NCI-H2227 (cell line): ENCODE data around the gene MRPS22.
A peak's percentile ranks its signal among the peaks of the same experiment; 100 is the strongest.
"Not testable (repeated sequence)": the region's sequence is repeated elsewhere in the genome, so short reads cannot be mapped to it uniquely, and the experiment has no call there.

Experiments
- DNase-seq: peaks from one replicate; lab custom pipeline; 2025; ENCODE audit not compliant: unreplicated experiment; lab: John Stamatoyannopoulos, UW

The MRPS22 gene

DNA sequence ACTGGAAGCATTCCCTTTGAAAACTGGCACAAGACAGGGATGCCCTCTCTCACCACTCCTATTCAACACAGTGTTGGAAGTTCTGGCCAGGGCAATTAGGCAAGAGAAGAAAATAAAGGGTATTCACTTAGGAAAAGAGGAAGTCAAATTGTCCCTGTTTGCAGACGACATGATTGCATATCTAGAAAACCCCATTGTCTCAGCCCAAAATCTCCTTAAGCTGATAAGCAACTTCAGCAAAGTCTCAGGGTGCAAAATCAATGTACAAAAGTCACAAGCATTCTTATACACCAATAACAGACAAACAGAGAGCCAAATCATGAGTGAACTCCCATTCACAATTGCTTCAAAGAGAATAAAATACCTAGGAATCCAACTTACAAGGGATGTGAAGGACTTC is 9.1 kb upstream of the MRPS22 start:
- DNase-seq, result not testable (repeated sequence)

DNA sequence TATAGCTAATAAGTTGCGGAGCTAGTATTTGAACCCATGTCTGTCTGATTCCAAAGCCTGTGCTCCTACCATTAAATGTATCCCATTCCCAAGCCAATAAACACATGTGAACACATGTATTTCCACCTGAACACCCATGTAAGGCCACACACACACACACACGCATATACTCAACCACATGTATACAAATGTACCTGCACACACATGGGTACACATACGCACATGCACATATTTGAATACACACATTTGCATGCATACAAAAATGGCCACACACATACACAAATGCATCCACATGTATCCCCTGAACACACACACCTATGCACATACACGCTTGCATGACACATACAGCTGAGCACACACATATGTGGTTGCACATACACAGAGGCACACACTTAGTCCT is 5.4 kb upstream of the MRPS22 start:
- no peak for DNase-seq

DNA sequence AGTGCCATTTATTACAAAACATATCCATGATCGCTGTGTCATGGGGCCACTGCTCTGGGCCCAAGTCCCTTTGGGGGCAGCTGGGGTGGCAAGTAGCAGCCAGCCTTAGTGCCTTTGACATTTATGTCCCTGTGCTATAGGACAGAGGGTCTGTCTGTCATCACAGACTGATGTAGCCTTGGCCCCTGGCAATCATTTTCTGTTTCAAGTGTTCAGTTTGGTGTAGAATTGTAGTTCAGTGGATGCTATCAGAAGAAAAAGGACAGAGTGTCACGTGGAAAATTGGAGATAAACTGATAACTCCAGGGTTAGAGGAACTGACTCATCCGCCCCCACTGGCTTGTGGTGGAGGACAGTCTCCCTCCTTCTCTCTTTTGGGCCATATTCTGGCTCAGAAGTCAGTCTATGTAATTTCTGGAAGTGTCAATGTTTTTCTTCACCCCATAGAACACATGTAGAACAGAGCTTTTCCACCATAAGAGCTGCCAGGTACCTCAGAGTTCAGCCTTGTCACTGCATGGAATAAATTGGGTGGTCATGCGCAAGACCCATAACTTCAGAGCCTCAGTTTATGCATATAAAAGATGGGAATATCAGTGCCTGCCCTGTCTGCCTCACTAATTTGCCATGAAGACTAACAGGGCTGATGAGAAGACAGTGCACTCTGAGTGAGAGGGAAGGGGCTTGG is 4.5 kb upstream of the MRPS22 start:
- DNase-seq, result no peak

DNA sequence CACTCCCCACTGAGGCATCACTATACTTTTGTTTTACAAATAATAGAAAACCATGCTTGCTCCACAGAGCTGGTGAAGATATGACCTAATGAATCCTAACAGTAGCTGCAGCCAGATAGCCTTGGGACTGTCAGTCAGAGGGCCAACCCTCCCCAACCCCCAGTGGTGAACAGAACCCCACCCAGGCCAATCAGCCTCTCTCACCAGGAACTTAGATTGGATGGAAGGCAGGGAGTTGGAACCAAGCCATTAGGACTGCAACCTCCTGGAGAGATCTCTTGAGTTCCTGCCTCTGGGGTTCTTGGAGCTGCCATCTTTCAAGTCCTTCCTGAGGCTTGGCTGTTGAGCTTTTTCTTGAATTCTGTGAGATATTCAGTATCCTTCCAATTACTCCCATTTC is 3.0 kb upstream of the MRPS22 start:
- no peak for DNase-seq

DNA sequence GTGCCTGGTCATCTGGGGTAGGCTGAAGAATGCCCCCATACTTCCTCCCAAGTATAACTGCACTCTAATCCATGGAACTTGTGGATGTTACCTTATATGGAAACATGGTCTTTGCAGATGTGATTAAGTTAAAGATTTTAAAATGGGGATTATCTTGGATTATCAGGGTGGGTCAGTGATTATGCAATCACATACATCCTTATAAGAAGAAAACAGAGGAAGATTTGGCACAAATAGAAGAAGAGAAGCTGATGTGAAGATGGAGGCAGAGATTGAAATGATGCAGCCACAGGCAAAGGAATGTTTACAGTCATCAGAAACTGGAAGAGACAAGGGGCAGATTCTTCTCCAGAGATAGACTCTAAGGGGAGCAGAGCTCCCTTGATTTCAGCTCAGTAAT is 1.8 kb upstream of the MRPS22 start:
- no peak for DNase-seq

DNA sequence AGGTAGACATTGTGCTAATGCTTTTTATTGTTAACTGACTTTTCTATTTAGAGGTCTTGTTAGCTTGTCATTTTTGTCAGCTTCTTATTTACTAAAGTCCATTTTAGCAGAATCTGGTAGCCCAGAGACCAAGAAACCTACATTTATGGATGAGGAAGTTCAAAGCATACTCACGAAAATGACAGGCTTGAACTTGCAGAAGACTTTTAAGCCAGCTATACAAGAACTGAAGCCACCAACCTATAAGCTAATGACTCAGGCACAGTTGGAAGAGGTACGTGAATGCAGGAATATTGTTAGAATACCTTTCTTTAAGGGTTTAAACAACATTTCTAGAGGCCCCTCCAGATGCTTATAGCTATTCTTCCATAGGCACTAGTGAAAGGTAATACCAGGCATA is 3.0 kb downstream of the MRPS22 start:
- DNase-seq, result no peak

DNA sequence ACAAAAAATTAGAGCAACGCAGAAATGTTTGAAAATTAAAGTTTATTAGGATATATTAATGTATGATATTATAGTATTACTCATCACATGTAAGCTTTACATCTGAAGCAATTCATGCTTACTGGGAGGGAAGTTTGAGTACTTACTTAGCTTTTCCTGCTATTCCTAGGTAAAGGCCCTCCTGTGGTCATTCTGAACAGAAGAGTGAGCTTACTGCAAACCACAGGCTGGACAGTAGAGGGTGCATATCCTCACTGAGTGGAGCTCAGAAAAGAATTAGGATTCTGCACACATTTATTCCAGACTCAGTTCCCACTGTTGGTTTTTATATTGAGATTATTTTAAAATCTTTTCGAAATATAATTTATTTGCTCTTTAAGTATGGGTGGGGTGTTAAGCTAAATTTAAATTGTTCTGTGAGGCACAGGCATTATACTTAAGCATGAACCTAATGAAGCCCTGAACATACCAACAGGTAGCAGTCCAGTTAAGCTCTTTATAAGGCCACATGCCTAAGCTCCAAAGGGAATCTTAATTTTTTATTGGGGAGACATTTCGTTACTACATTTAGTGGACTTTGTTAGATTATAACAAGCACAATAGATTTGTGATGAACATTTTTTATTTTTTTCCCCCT is 10.2 kb downstream of the MRPS22 start:
- peak; percentile 59 for DNase-seq

DNA sequence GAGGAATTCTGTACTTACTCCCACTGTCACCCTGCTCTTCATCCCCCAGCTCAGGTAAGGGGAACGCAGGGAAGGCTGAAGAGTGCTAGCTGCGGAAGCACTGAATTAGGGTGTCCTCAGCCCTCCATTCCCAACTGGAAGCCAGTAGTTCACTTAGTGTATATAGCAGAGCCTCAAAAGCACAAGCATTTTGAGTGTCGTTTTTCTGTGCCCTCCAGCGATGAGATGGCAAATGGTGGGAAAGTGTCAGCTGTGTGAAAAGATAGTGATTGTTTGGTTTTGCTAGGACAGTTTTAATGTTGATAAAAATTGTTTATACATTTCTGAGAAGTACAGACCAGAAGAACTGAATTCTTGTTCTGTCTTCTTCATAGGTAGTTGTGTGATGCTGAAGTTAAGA is 10.8 kb downstream of the MRPS22 start:
- no peak for DNase-seq

DNA sequence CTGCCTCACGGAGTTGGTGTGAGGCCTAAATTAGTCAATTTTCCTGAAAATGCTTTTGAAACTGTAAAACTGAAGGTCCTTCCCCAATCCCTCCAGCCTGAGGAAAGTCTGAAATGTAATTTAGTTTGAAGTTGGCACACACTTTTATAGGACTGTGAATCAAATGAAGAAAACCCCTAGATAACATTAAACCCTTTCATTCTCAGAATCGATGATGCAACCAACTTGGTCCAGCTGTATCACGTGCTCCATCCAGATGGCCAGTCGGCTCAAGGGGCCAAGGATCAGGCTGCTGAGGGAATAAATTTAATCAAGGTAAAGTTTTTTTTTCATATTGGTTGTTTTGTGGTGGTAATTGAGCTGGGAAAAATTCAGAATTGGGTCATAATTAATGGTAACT is 11.7 kb downstream of the MRPS22 start:
- DNase-seq, result no peak

DNA sequence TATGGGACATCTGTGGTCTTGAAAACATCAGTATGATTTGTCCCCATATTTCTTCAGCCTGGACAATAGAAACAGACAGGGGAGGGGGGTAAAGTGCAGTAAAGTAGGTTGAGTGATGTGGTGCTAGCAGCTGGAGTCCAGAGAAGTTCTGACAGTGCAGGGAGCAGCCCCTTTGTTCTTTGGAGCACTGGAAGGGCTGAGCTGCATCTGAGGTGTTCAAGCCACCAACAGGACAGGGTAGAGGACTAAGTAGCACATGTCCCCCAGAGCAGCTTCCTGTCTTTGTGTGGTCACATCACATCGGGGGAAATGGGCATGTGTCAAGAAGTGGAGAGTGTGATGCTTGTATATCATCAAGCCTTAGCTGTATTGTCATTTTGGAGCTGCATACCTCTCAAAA is 12.1 kb downstream of the MRPS22 start:
- DNase-seq, result no peak

DNA sequence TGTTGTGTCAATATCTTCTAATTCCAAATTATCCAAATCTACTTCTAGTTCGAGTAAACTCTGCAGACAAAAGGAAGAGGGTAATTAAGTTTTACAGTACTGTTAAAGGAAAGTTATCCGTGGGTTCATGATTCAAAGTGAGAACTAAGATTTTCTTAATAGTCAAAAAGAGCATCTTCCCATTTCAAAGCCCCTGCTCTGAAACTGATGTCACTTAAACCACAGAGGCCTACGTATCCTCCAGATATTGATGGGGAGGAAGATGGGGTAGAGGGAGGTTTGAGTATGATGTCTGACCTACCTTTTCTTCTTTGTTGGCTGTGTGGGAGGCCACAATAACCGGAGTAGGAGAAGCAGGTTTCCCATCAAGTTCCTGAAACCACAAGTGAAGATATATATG is 14.1 kb downstream of the MRPS22 start:
- no peak for DNase-seq

DNA sequence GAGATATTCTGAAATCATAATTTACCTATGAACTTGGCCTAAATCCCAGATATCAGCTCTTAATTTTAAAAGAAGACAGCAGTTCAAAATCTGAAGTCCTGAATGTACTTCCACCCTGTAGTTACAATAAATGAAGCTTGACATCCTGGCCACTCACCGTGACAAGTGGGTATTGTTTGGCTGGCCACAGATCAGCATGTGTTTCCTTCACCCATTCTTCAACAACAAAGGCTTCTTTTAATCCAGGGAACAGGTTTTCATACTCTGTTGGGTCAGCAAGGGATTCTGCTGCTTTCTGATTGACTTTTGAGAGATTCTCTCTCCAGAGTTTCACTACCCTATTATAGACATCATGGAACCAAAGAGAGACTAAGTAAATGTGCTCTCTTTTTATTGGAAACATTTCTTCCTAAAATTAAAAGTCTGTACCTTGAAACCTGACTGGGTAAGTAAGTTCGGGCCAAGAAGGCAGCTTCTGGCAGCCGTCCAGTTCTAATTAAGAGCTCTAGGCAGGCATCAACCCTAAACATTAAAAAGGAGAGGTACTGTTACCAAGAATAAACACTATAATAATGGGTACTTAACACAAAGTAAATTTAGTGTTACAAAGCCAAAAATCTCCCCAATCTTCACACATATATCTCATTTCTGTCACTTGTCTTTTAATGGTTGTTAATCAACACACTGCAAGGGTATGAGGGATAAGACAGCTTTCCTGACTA is 15.2 kb downstream of the MRPS22 start:
- DNase-seq, result peak; percentile 32

DNA sequence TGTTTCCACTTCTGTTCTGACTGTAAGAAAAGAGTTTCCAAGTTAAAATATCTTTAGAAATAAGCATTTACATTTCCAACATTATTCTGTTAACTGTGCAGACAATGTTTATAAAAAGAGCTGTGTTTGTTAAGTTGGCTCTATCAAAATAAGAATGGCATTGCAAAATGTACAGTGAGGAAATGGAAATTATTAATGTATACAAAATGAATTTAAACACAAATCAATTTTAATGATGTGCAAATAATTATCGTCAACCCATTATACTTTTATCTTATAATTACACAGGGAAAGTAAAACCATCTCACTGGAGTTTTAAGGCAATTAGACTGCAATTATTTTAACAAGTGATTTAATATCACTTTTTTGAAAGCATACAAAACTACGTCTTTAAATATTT is 17.5 kb downstream of the MRPS22 start:
- DNase-seq, result no peak

DNA sequence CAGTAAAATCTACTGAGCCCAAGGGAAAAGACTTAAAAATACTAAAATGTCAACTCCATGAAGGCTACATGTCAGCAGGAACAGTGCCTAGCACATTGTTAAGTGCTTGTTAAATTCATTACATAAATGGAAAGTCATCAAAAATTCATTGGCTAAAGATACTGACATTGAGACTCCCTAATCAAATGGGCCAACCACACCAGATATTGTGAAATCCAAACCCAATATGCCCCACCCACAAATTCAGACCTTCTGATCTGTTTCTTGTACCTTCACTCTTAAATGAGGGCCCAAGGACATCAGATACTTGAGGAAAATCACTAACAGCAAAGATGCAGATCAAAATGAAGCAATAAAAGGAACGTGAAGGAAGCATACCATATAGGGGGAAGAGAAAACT is 20.7 kb downstream of the MRPS22 start:
- DNase-seq, result no peak

DNA sequence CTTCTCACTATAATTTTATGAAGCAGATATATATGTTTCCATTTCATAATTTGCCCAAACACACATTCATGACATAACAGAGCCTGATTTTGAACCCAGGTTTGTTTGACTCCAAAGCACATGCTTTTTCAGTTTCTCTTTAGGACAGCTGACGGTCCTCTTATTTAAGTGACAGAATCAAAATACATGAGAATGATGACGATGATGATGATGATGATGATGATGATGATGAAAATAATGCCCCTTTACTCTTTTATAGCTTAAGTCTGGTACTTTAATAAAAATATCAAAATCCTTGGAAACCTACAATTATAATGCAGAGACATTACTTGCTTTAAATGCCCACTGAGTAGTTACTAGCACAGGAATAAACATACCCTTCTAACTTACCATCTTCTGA is 30.3 kb downstream of the MRPS22 start:
- DNase-seq, result no peak

DNA sequence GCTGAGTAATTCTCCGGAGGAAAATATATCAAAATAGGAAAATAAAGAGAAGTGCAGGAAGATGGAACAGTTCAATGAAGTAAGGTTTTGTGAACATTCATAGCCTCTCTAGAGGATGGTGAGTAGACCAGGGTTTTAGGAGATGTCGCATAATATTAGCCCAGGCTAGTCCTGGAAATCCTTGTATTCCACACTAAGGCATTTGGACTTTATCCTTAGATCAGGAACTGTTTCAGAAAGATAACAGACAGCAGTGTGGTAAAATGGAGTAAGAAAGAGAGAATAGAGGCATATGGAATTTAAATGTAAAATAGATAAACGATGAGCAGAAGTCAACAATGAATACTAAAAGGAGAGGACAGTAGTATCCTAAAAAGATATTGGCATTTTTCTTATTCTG is 33.6 kb downstream of the MRPS22 start:
- DNase-seq, result no peak

DNA sequence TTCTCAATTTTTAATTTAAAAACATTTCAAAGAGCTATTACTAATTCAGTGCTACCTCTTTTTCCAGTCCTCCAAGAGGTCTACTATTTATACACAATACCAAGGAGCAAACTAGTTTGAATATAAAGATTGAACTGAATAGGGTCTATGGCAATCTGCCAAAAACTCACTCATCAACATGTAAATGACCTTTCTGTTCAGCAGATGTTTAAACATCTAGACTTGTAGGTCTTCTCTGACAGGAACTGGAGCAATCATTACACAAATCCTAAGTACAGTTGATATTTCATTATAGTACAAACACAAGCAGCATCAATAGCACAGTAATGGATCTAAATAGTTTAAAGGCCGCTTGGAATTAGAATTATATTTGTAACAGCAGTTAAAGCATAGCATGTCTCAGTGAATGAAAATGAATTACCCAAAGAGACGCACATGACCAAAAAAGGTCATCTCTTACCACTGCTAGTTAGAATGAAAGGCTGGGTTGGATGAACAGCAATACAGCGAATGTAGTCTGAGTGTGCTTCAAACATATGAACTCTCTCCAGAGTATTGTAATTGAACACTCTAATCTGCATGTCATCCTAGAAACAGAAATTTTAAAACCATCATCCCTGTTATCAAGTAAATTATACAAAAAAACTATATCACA is 34.9 kb downstream of the MRPS22 start:
- no peak for DNase-seq

DNA sequence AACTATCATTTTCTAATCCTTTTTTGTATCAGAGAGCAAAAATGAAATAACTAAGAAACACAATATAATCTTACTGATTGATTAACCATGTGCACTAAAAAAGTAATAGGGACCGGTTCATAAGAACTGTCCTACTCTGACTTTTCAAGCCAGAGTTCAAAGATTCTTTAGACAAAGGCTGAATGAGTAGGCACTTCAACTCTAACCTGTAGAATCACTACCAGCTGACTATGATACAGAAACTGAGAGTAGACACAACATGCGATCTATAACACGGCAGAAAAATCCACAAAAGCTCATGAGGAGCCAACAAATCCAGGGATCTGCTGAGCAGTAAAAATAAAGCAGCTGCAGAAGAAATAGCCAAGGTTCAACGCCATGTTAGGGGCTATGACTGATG is 36.8 kb downstream of the MRPS22 start:
- no peak for DNase-seq

DNA sequence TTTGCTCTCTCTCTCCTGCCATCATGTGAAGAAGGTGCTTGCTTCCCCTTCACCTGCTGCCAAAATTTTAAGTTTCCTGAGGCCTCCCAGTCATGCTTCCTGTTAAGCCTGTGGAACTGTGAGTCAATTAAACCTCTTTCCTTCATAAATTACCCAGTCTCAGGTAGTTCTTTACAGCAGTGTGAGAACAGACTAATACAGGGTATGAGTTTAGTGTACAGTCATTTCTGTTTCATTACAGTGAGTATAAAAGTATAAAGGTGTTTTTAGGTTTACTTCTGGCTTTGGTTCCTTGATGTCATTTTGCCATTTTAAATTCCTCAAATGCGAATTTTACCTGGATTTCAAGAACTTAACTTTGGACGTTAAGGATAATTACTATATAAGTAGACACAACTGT is 38.5 kb downstream of the MRPS22 start:
- DNase-seq, result not testable (repeated sequence)

DNA sequence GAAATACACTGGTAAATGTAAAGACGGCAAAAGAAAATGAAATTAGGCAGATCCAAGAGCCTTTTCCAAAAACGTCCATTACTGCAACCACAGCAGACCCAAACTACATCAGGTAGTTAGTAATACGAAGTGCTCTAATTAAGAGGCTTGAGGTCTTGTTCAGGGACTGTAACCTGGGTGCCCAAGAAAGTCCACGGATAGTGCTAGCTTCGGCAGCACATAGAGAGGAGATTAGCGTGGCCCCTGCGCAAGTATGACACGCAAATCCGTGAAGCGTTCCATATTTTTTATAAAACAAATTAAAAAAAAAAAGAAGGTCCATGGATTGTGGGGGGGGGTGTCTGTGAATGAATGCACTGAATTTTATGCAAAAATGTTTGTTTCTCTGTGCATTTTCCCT is 44.3 kb downstream of the MRPS22 start:
- DNase-seq, result no peak

DNA sequence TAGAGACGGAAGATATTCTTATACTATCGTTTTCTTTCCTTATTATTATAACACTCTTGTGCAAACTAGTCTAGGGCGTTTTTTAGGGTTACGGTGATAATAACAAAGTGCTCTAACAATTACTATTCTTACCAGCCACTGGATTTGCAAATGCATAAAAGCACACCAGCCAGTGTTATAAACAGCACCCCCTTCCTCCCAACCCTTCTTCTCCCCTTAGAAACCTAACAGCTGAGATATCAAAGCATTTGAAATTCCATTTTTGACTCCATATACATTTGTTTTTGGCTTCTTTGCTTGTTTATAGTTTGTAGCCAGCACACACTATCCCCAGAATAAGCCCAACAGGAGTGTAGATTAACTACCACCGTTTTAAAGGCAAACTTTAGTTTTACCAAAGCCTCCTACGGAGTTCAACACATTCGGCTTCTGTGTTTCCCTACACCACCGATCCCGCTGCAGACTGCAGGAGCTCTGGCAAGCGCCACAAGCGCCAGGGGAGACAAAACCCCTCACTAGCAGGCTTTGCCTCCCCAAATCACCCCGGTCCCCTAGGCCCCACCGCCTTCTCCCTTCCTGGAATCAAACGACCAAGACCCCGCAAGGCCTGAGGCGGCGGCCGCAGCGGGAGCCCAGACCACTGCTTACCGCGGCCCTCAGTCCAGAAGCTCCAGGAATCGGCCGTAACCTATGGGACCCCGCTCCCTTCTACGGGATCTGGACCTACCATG is 45.2 kb downstream of the MRPS22 start:
- DNase-seq, result no peak
